NCI-H146 treated with DMSO at 0.1 percent for 48 hours (cell line): ENCODE data around the gene ANO8.
"Not testable (repeated sequence)": the region's sequence is repeated elsewhere in the genome, so short reads cannot be mapped to it uniquely, and the experiment has no call there.

ENCODE experiments used
- DNase-seq: peaks from one replicate; lab custom pipeline; 2025; ENCODE audit not compliant: unreplicated experiment; lab: John Stamatoyannopoulos, UW

Gene ANO8, protein sequence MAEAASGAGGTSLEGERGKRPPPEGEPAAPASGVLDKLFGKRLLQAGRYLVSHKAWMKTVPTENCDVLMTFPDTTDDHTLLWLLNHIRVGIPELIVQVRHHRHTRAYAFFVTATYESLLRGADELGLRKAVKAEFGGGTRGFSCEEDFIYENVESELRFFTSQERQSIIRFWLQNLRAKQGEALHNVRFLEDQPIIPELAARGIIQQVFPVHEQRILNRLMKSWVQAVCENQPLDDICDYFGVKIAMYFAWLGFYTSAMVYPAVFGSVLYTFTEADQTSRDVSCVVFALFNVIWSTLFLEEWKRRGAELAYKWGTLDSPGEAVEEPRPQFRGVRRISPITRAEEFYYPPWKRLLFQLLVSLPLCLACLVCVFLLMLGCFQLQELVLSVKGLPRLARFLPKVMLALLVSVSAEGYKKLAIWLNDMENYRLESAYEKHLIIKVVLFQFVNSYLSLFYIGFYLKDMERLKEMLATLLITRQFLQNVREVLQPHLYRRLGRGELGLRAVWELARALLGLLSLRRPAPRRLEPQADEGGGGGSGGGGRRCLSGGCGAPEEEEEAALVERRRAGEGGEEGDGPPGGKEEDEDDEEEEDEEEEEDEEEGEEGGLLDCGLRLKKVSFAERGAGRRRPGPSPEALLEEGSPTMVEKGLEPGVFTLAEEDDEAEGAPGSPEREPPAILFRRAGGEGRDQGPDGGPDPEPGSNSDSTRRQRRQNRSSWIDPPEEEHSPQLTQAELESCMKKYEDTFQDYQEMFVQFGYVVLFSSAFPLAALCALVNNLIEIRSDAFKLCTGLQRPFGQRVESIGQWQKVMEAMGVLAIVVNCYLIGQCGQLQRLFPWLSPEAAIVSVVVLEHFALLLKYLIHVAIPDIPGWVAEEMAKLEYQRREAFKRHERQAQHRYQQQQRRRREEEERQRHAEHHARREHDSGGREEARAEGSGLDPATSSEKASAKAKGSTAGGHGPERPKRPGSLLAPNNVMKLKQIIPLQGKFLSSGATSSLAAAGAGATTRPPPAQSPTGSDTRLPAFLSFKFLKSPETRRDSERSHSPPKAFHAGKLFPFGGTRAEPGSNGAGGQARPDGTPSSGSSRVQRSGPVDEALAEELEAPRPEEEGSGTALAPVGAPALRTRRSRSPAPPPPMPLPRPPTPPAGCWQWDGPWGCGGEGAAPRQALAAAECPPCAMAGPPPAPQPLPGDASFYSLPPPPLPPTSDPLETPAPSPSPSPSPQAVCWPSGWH

DNA sequence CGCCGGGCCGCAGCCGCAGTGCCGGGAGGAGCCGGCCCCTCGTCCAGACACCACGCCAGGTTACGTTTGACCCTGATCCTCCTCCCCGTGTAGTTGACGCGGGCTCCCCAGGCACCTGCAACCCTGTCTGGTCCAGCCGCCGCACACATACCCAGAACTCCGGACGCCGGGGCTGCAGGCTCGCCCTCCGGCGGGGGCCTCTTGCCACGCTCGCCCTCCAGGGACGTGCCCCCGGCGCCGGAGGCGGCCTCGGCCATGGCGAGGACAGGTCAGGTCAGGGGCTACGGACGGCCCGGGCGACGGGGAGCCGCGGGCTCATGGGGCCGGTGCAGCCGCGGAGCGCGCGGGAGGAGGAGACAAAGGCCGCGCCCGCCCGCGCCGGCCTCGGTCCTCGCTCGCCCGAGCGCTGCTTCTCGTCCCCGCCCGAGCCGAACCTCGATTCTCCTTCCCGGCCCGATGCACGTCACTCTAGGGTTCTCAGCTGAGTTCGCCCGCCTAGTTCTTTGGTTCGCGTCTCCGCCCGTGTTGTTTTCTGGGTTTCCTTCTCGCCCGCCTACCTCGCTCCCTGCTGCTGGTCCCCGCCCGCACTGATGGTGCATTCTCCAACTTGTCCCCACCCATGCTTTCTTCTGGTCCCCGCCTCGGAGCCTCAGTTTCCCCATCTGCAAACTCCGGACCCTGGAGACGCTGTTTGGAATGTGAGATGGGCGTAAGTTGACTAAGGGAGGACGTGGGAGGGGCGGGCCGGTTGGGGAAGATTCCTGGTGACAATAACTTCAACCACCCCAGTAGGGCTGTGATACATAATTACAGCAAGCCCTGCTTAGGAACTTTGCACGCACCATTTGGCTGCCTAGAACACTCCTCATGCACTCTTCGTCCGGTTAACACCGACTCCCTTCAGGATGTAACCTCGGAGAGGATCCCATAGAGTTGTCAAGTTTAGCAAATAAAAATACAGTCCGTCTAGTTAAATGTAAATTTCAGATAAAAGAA, at the start of gene ANO8:
Gene ANO8 (minus strand): TSS at position 442 of the 996 bp plus-strand sequence. CDS start 185 bp downstream, at position 257.
- peak; percentile 91 for DNase-seq

DNA sequence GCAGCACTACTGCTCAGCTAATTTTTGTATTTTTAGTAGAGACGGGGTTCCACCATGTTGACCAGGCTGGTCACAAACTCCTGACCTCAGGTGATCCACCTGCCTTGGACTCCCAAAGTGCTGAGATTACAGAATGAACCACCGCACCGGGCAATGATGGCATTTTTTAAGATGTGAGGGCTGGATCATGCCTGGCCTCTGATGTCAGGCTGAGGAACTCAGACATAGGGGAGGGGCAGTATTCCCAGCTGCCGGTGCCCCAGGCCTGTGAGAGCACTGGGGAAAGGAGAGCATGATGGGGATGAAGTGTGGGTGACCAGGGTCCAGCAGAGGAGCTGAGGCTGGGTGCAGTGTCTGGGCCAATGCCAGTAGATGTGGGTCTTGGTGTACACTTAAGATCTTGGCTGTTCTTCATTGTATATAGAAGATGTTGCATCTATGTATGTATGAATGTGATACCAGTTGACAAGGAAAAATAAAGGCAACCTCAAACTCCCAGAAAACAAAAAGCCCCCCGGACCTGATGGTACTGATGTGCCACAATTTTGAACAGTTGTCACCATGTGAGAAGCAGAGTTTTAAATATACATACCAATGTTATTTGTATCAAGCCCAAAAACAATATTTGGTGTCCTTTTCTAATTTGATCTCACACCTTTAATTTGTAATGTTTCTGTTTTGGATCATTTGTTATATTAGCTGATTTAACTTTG, 45.9 kb upstream of the ANO8 start:
- no peak for DNase-seq

DNA sequence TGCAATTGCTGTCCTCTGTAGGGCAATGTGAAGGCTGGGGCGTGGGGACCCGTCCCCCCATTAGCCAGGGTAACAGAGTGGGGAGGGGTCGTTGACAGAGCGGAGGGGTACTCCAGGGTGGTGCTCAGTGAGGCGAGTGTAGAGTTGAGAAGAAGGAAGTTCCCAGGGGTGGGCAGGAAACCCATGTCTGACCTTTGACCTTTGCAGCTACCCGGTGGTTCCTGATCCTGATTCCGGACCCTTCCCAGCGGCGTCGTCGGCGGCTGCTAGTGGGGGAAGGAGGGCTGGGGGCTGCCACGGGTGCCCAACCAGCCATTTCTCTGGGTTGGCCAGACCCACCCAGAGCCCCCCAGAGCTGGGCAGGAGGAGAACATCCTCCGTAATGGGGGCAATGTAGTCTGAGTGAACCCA, 44.6 kb upstream of the ANO8 start:
- DNase-seq = no peak

DNA sequence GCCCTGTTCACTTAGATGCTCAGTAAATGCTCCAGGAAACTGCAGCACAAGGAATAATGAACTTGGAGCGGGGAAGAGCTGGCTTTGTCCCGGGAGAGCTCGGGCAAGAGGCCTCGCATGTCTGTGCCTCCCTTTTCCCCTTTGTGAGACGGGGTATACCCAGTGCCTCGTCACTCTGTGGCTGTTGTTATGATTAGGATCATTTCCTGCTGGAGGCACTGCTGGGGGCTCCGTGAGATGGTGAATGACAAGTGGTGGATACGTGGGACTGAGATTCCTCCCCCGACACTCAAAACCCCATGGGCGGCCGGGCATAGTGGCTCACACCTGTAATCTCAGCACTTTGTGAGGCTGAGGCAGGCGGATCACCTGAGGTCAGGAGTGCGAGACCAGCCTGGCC, 43.6 kb upstream of the ANO8 start:
- DNase-seq = no peak

DNA sequence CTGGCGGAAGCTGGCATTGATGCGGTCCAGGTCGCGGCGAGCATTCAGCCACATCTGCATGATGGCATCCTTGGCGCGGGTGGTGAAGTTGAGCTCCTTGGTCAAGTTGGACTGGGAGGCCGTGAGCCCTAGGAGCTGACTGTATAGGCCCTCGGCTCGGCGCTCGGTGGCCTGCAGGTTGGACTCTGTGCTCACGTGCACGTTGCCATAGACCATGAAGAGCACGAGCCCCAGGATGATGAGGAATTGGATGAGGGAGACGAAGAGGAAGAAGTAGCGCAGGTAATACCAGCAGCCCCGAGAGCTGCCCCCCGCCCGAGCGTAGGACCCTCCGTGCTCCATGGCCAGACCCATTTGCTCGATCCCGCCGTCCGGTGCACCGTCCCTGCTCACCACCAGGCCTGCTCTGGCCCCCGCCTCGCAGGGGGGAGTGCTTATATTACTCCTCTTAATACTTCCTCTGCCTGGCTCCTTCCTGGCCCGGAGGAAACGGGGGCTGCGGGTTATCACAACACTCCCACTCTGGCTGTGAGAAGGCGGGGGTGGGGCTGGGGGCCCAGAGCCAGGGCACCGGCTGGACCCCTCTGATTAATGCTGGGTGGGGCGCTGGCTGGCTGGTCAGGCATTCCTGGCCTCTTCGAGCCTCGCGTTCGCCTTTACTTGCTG, 42.4 kb upstream of the ANO8 start, which contains the start of gene PLVAP:
Gene PLVAP (minus strand): TSS at position 408 of the 666 bp plus-strand sequence. CDS start 54 bp downstream, at position 354.
- no peak for DNase-seq

DNA sequence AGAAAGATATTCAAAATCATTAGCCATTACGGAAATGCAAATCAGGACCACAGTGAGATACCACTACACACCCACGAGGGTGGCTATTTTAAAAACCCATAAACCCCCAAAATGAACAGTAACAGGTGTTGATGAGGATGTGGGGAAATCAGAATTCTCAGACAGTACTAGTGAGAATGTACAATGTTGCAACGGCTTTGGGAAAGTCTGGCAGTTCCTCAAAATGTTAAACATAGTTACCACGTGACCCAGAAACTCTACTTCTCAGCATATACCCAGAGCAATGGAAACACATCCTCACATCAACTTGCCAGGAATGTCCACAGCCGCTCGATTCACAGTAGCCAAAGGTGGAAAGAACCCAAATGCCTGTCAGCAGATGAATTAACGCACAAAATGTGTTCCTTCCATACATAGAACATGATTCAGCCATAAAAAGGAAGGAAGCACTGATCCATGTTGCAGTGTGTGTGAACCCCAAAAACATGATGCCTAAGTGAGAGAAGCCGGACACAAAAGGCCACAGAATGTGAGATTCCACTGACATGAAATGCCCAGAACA, 35.5 kb upstream of the ANO8 start:
- DNase-seq = no peak

DNA sequence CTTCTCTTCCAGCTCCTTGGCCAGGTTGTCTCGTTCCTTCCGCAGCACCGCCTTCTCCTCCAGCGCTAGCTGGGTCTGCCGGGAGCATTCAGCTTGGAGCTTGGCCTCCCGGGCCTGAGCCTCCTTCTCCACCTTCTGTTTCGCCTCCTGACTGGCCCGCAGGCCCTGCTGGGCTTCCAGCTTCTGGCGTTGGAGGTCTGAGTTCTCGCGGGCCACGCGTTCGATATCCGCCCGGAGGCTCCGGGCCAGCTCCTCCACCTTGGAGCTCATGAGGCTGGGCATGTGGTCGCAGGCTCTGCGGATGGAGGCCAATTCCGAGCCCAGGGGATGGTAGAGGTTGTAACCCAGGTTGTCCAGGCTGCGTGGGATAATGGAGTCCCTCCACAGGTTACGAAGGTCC, 30.7 kb upstream of the ANO8 start:
- no peak for DNase-seq

DNA sequence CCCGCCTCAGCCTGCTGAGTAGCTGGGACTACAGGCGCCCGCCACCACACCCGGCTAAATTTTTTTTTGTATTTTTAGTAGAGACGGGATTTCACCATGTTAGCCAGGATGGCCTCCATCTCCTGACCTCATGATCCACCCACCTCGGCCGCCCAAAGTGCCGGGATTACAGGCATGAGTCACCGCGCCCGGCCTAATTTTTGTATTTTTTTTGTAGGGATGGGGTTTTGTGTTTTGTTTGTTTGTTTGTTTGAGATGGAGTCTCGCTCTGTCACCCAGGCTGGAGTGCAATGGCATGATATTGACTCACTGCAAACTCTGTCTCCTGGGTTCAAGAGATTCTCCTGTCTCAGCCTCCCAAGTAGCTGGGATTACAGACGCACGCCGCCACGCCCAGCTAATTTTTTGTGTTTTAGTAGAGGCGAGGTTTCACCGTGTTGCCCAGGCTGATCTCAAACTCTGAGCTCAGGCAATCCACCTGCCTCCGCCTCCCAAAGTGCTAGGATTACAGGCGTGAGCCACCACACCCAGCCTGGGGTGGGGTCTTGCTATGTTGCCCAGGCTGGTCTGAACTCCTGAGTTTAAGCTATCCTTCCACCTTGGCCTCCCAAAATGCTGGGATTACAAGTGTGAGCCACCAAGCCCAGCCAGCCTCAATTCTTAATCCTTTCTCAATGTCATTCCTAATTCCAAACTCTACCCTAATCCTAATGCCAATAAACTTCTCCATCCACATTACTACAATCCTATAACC, 29.4 kb upstream of the ANO8 start:
- DNase-seq = not testable (repeated sequence)

DNA sequence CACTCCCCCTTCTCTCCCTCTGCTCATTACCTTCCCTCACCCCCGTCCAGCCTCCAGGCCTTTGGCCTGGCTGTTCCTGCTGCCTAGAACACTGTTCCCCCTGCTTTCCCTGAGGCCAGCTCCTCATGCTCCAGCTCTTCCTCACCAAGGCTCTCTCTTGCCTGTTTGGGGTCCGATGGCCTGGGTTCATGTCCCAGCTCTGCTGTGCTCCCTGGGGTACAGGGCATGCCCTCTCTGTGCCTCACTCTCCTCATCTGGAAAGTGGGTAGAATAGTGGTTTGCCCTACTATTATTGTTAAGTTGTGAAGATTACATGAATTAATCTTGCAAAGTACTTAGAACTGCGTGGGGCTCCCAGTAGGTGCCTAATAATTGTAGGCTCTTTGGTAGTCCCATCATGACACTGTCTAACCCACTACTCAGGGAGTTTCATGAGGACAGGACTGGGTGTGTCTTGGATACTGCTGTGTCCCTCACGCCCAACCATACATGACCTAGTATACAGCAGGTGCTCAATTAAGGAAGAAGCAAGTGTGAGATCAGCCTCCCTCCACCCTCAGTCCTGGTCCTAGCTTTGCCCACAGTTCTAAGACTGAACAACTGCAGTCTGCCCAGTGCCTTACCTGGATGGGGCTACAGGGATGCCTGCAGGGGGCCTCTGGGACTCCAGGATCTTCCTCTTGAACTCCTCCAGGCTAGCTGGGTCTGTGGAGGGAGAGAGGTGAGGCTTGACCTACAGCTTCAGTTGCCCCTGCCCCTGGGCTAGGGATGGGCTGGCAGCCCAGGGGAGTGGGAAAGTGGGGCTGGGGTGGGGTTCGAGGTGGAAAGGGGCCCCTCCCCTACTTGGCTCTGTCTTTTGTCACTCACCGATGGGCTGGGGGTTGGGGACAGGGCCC, 25.5 kb upstream of the ANO8 start:
- DNase-seq = no peak

DNA sequence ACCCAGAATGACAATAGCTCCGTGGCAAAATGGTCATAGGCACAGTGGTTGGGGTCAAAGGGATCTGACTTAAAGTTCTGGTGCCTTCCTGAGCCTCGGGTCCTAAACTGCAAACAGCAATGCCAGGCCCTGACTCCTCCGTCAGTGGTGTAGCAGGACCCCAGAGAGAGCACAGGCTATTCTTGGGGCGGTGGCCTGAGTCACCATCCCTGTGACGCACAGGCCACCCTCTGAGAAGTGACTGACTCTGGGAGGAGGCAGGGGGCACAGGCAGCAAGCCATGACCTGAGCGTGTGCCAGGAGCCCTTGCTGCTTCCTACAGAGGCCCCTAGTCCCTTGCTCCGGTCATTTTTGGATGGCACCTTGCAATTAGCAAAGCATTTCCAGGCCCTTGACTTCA, 23.7 kb upstream of the ANO8 start:
- DNase-seq = no peak

DNA sequence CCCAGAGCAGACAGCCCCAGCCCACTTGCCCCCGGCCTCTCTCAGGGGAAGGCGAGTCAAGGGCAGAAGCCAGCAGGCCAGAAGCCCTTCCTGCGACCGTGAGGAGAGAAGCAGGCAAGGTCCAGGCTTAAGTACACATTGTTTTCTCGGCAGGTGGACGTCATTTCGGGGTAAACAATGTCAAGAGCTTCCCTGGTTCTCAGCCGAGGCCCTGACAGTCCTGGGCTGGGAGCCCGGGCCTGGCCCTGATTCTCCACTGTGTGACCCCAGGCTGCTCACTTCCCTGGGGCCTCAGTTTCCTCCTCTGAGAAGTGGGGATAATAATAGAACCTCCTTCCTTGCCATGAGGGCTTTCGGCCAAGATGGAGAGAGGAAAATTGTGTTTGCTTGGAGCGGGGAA, 23.1 kb upstream of the ANO8 start:
- no peak for DNase-seq

DNA sequence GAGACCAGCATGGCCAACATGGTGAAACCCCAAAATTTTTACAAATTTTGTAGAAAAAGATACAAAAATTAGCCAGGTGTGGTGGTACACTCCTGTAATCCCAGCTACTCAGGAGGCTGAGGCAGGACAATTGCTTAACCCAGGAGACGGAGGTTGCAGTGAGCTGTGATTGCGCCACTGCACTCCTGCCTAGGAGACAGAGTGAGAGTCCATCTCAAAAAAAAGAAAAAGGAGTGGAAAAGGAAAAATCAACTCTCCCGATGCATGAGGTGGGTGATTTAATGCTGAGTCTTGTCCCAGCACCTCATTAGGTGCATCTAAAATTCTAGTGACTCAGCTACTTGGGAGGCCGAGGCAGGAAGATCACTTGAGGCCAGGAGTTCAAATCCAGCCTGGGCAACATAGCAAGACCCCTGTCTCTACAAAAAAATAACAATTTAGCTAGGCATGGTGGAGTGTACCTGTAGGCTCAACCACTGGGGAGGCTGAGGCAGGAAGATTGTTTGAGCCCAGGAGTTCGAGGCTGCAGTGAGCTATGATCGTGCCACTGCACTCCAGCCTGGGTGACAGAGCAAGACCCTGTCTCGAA, 22.5 kb upstream of the ANO8 start:
- no peak for DNase-seq

DNA sequence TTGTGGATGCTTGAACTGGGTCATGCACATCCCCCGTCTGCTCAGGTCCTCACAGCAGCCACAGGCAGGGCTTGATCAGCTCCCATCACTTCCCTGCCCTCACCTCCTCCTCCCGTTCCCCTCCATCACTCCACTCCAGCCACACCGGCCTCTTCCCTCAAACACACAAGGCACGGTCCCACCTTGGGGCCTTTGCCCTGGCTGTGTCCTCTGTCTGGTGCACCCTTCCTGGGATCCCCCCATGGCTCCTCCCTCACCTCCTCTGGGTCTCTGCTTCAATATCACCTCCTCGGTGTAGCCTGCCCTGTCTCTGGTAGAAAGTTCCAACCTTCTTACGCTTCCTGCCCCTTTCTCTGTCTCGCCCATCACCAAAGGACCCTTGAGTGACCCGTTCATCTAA, 18.7 kb upstream of the ANO8 start:
- no peak for DNase-seq

DNA sequence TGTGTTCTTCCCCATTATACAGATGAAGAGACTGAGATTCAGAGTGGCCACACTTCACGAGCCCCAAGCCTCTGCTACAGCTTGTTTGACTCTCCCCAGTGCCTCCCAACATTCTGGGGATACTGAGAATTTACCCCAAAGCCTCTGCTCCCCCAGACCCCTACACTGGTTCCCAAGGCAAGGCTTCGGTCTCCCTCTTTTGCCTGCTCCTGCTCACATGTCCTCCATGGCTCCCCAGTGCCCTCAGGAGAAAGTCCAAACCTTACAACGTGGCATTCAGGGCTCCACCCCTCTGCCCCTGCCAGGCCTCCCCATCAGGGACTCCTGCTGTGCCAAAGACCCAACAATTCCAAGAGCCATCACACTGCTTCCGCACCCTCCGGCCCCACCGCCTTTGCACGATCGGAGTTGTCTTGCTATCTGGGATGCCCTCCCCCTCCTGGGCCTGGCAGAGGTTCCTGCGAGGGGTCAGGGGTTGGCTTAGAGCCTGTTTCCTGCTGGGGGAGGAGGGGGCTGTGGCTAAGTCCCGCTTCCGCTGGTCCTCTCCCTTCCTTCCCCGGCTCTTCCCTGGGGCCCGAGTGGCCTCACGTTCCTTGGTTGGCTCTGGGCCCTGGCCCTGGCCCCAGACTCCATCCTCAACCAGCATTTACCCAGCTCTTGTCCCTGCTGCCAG, 18.1 kb upstream of the ANO8 start:
- no peak for DNase-seq

DNA sequence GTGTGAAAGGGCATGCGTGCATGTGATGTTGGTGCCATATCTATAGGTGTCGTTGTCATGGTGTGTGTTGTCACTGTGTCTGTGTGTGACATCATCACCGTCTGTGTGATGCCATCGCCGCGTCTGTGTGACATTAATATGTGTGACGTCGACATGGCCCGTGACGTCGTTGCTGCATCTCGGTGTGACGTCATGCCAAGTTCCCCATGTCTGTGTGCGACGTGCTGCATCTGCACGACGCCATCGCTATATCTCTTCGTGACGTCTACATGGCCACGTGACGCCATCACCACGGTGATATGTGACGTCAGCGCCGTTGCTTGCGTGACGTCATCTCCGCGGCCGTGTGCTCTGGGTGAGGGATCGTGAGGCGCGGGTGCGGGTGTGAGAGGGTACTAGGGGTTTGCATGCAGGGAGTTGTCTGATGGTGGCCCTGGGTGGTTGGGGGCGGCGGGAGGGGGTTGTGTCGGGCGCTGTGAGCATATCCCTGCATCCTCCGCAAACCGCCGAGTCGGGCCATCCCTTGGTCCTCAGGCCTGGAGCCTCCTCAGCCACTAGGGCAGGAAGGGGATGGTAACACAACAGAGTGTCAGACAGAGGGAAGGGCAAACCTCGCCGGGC, 17.3 kb upstream of the ANO8 start:
- DNase-seq = no peak
